ENCODE measurements around the gene KIAA0586.

The KIAA0586 gene

DNA sequence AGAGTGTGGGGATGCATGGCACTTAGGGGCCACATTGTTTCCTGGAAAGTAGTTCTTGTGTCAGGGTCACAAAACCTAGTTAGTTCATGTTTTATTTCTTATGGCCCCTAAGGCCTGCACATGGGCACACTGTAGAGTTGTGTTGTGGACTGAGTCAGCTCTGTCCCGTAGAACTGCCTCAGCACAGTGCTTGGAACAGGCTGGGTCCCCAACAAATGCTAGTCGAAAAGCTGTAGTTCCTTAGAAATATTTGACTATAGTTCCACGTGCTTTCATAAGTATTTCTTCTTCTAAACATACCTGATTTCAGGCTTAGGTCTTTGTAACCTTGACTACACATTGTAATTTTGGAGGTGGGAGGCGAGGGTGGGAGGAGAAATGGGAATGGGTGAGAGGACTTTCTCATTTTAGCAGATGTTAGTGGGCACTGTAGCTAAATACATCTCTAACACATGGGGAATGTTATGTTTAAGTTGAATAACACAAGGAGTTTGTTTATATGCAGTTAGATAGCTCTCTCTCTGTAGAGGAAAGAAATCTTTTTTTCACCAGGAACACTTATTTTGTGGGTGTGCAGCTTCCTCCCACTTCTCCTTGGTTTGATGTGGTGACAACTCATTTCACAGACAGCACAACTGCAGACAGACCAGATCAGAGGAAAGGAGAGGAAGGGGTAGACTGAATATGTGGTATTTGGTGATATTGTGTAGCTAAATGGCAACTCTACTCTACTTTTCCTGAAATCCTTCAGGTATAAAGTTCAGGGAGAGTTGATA, 170.7 kb downstream of the KIAA0586 start:
- no peak for DNase-seq (ENCODE audit: low read depth in 2 of 2)

GRCh38 chr14:58598804-58599525, 171.4 kb downstream of the KIAA0586 start:
- DNase-seq (ENCODE audit: low read depth in 2 of 2) = no peak

- no peak for DNase-seq (ENCODE audit: low read depth in 2 of 2)
Observed at GRCh38 chr14:58599707-58600106, 172.2 kb downstream of the KIAA0586 start.

Measured in stimulated activated CD4-positive, alpha-beta T cell treated with anti-CD3 and anti-CD28 coated beads, Interleukin-12 subunit alpha, Interleukin-12 subunit beta, amount 100 ng/mL, for 24 hours (primary cell).